Measurements from ENCODE around the gene SFRP4. TPM values are rescaled to one million over a fixed set of nuclear protein-coding genes. Genes with fewer than 3 reads are reported as not detected.

The SFRP4 gene
- total and polyA plus RNA-seq, 9 of the 15 experiments (the other 6 are each of a cell fraction or from before 2014, with no cell fraction given) = not detected

DNA sequence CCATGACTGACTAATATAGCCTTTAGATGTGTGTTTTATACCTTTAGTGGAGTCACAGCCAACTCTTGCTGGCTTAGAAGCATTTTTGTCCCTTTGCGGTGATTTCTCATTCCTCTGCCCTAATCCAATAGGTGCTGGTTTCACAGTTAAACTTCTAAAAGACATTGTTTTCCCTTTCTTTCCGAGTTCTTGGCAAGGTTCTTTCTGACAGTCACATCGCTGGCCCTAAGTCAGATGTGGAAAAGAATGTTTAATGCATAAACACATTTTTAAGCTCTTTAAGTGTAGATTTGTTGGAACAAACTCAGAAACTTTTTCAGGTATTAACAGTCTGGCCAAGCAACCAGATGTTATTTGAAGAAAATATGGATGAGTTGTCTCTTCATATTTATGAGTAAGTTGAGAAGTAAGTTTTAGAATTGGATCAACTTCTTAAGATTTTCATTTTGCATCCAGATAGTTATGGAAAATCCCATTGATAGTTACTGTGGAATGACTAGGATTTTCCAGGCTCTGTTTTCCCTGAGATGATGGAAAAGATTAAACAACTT lies 7.9 kb upstream of the SFRP4 start (continued):
- TF ChIP-seq, protein P1, sequence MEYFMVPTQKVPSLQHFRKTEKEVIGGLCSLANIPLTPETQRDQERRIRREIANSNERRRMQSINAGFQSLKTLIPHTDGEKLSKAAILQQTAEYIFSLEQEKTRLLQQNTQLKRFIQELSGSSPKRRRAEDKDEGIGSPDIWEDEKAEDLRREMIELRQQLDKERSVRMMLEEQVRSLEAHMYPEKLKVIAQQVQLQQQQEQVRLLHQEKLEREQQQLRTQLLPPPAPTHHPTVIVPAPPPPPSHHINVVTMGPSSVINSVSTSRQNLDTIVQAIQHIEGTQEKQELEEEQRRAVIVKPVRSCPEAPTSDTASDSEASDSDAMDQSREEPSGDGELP (CRISPR knock-in tag; IDR thresholded peaks at IDR 0.05; ENCODE audit: borderline replicate concordance) = no peak
- no peak for TF ChIP-seq SAFB2 (IDR thresholded peaks at IDR 0.05; ENCODE audit: borderline replicate concordance, low read depth, low read length, severe bottlenecking)
- TF ChIP-seq RBBP5 (IDR thresholded peaks at IDR 0.05; ENCODE audit: borderline replicate concordance, insufficient read depth, low read length, poor library complexity, severe bottlenecking) = no peak

GRCh38 chr7:37923996-37924395 lies 7.4 kb upstream of the SFRP4 start:
- ChIA-PET CTCF (ENCODE audit: low intra/inter-chr PET ratio) (no interaction called here), POLR2A (no interaction called here)
- no peaks in the 10 kb centered on the region for H3K27me3 ChIP-seq (ENCODE audit: control insufficient read depth in 2 of 2, insufficient read depth in 2 of 2, low read length in 2 of 2)
- H3K9me1 ChIP-seq (ENCODE audit: control insufficient read depth, insufficient read depth, low read length) = no peaks in the 10 kb centered on the region
- no peaks in the 10 kb centered on the region for H3K9me3 ChIP-seq (replicated peaks; ENCODE audit: control insufficient read depth, insufficient read depth, low read depth, low read length)
- no peak overlapping the region for H3K9ac ChIP-seq (ENCODE audit: insufficient read depth in 1 of 2, low read depth in 2 of 2, low read length in 2 of 2)
- H3K27ac ChIP-seq (ENCODE audit: extremely low read depth, low read depth, low read length) = no peak overlapping the region
- WGBS (ENCODE audit: insufficient coverage, low coverage, missing lambda C conversion rate) = 0% methylated on average over 1 of the region's 1 CpG
- DNase-seq (ENCODE audit: extremely low read depth in 1 of 4, low spot score in 3 of 4) (no peak), ATAC-seq (no peak), FAIRE-seq (no peak)
- H3K79me2 ChIP-seq (ENCODE audit: control insufficient read depth, insufficient read depth, low read length) = no peaks in the 10 kb centered on the region
- peaks cover 9 to 19% of the 10 kb centered on the region in 2 experiments; a peak in 4 of 5 replicates for H3K4me1 ChIP-seq (replicated peaks in 1 of 2; ENCODE audit: control insufficient read depth in 2 of 2, insufficient read depth in 2 of 2, low read length in 2 of 2)
- no peak overlapping the region for H3K4me2 ChIP-seq (ENCODE audit: insufficient read depth, low read length)
- no peak overlapping the region for H2AFZ ChIP-seq (ENCODE audit: low read depth, low read length)
- H4K20me1 ChIP-seq (replicated peaks; ENCODE audit: control insufficient read depth, insufficient read depth, low read length) = no peaks in the 10 kb centered on the region
- in situ Hi-C loops (cut with MboI) = no loop called here
- H3K4me3 ChIP-seq = no peak overlapping the region
- no peak for TF ChIP-seq BCOR (IDR thresholded peaks at IDR 0.05)
- H3K36me3 ChIP-seq (ENCODE audit: control insufficient read depth, insufficient read depth, low read length) = no peaks in the 10 kb centered on the region
- no TSS peak for BruUV-seq (replicated peaks)
- intact Hi-C loops (cut with micrococcal nuclease) = no loop called here
